Parathyroid adenoma (tissue), 2 donors: ENCODE measurements around the gene PTK6.

Experiments
- H2AFZ ChIP-seq: fragments of 300-600 bp; sonication (generic); one replicate; pipeline ENCODE4 v1.7.0; 2017; ENCODE audit warnings: antibody characterized with exemption, mild to moderate bottlenecking
- H3K27ac ChIP-seq: fragments of 300-600 bp; sonication (generic); one replicate; pipeline ENCODE4 v1.7.0; 2017
- H3K27me3 ChIP-seq: fragments of 300-600 bp; sonication (generic); one replicate; pipeline ENCODE4 v1.7.0; 2017; ENCODE audit warnings: low read length; ENCODE audit not compliant: control insufficient read depth, insufficient read depth
- H3K36me3 ChIP-seq: fragments of 300-600 bp; sonication (generic); one replicate; pipeline ENCODE4 v1.7.0; 2017; ENCODE audit warnings: low read length; ENCODE audit not compliant: control insufficient read depth, insufficient read depth
- H3K4me1 ChIP-seq: fragments of 300-600 bp; sonication (generic); one replicate; pipeline ENCODE4 v1.7.0; 2017; ENCODE audit warnings: control low read depth
- H3K4me2 ChIP-seq: fragments of 300-600 bp; sonication (generic); one replicate; pipeline ENCODE4 v1.7.0; 2017; ENCODE audit warnings: low read length
- H3K4me3 ChIP-seq: fragments of 300-600 bp; sonication (generic); one replicate; pipeline ENCODE4 v1.7.0; 2017; ENCODE audit warnings: low read depth, low read length
- H3K79me2 ChIP-seq: fragments of 300-600 bp; sonication (generic); one replicate; pipeline ENCODE4 v1.7.0; 2017; ENCODE audit warnings: control low read depth
- H3K9ac ChIP-seq: fragments of 300-600 bp; sonication (generic); one replicate; pipeline ENCODE4 v1.7.0; 2017; ENCODE audit warnings: mild to moderate bottlenecking
- H3K9me3 ChIP-seq: fragments of 300-600 bp; sonication (generic); one replicate; pipeline ENCODE4 v1.7.0; 2017; ENCODE audit warnings: low read length; ENCODE audit not compliant: control insufficient read depth
- TF ChIP-seq, protein P1 (sequence below): fragments of 300-600 bp; sonication (generic); IDR thresholded peaks from one replicate; pipeline ENCODE4 v1.7.0; 2017; ENCODE audit warnings: antibody characterized with exemption, mild to moderate bottlenecking
- donor health status: primary hyperparathyroidism.

Gene PTK6

DNA sequence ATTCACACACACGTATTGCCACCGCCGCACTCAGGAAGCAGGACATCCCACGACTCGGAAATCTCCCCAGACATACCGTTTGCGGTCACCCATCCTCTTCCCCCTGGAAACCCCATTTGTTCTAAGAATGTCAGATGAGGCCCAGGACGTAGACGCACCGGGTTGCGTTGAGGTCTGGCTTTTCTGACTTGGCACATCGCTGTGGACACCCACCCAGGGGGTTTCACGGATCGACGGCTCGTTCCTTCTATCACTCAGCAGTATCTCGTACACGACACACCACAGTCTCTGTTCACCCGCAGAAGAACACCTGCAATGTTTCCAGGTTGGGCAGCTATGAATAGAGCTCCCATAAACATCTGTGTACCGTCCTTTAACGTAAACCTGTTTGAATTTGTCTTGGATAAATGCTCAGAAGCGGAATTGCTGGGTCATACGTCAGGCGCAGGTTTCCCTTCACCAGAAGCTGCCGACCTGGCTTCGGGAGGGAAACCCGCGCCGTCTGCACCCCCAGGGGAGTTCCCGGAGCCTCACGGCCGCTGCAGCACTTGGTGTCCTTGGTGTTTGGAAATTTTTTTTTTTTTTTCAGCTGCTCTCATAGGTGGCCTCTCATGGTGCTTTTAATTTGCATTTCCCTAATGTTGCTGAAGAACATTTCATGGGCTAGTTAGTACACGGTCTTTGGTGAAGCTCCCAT lies 29.0 kb downstream of the PTK6 start:
- Histone ChIP-seq H2AFZ (no peak overlapping the region), H3K79me2 (no peaks in the 10 kb centered on the region), H3K9me3 (no peaks in the 10 kb centered on the region), H3K4me3 (no peak overlapping the region), H3K4me2 (no peak overlapping the region), H3K4me1 (no peaks in the 10 kb centered on the region), H3K27ac (no peak overlapping the region), H3K27me3 (no peaks in the 10 kb centered on the region), H3K36me3 (no peaks in the 10 kb centered on the region), H3K9ac (no peak overlapping the region)
- TF ChIP-seq, protein P1, sequence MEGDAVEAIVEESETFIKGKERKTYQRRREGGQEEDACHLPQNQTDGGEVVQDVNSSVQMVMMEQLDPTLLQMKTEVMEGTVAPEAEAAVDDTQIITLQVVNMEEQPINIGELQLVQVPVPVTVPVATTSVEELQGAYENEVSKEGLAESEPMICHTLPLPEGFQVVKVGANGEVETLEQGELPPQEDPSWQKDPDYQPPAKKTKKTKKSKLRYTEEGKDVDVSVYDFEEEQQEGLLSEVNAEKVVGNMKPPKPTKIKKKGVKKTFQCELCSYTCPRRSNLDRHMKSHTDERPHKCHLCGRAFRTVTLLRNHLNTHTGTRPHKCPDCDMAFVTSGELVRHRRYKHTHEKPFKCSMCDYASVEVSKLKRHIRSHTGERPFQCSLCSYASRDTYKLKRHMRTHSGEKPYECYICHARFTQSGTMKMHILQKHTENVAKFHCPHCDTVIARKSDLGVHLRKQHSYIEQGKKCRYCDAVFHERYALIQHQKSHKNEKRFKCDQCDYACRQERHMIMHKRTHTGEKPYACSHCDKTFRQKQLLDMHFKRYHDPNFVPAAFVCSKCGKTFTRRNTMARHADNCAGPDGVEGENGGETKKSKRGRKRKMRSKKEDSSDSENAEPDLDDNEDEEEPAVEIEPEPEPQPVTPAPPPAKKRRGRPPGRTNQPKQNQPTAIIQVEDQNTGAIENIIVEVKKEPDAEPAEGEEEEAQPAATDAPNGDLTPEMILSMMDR: no peak

- Histone ChIP-seq H3K4me1 (no peaks in the 10 kb centered on the region), H3K4me2 (no peak overlapping the region), H3K9ac (no peak overlapping the region), H2AFZ (no peak overlapping the region), H3K27me3 (no peaks in the 10 kb centered on the region), H3K4me3 (no peak overlapping the region), H3K36me3 (no peaks in the 10 kb centered on the region), H3K9me3 (no peaks in the 10 kb centered on the region), H3K79me2 (no peaks in the 10 kb centered on the region), H3K27ac (no peak overlapping the region)
- TF ChIP-seq, protein P1: no peak
Measured at GRCh38 chr20:63507083-63507743, 30.0 kb downstream of the PTK6 start.

GRCh38 chr20:63505723-63506122 lies 31.5 kb downstream of the PTK6 start:
- Histone ChIP-seq H3K4me1 (no peaks in the 10 kb centered on the region), H3K4me3 (no peak overlapping the region), H3K27ac (no peak overlapping the region), H3K9ac (no peak overlapping the region), H3K79me2 (no peaks in the 10 kb centered on the region), H3K9me3 (no peaks in the 10 kb centered on the region), H3K36me3 (no peaks in the 10 kb centered on the region), H2AFZ (no peak overlapping the region), H3K27me3 (no peaks in the 10 kb centered on the region), H3K4me2 (no peak overlapping the region)
- TF ChIP-seq, protein P1: no peak

DNA sequence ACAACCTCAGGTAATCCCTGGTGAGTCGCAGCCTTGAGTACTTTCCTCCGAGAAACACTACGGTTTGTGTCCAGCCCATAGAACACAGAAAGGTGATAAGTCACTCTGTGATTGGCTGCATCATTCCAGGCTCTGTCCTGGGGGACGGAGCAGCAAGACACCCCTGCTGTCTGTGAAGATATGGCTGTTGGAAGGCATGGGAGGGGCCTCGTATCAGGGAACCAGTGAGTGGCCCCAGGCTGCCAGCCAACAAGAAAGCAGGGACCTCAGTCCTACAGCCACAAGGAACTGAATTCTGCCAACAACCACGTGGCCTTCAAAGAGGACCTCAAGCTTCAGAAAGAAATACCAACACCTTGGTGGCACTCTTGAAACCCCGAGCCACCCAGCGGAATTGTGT lies 31.9 kb downstream of the PTK6 start:
- H3K27me3 ChIP-seq: no peaks in the 10 kb centered on the region

More for the DNA sequence above, 31.9 kb downstream of the PTK6 start:
- Histone ChIP-seq H3K4me3 (no peak overlapping the region), H3K79me2 (no peaks in the 10 kb centered on the region), H3K27ac (no peak overlapping the region), H2AFZ (no peak overlapping the region), H3K4me1 (no peaks in the 10 kb centered on the region), H3K36me3 (no peaks in the 10 kb centered on the region), H3K9ac (no peak overlapping the region), H3K9me3 (no peaks in the 10 kb centered on the region), H3K4me2 (no peak overlapping the region)
- TF ChIP-seq, protein P1: no peak
